Measurements from ENCODE around the gene FKBP15.

- TF ChIP-seq, protein P1, sequence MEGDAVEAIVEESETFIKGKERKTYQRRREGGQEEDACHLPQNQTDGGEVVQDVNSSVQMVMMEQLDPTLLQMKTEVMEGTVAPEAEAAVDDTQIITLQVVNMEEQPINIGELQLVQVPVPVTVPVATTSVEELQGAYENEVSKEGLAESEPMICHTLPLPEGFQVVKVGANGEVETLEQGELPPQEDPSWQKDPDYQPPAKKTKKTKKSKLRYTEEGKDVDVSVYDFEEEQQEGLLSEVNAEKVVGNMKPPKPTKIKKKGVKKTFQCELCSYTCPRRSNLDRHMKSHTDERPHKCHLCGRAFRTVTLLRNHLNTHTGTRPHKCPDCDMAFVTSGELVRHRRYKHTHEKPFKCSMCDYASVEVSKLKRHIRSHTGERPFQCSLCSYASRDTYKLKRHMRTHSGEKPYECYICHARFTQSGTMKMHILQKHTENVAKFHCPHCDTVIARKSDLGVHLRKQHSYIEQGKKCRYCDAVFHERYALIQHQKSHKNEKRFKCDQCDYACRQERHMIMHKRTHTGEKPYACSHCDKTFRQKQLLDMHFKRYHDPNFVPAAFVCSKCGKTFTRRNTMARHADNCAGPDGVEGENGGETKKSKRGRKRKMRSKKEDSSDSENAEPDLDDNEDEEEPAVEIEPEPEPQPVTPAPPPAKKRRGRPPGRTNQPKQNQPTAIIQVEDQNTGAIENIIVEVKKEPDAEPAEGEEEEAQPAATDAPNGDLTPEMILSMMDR (IDR thresholded peaks at IDR 0.05), result no peak
- TF ChIP-seq POLR2A (IDR thresholded peaks at IDR 0.05), result peak in 1 of 4 donors; percentile 23
- no peak for TF ChIP-seq POLR2AphosphoS5 (IDR thresholded peaks at IDR 0.05)
Observed at GRCh38 chr9:113148781-113149510, 72.1 kb downstream of the FKBP15 start.

All from upper lobe of left lung (tissue), 4 donors.